GM10248 (cell line): ENCODE measurements around the gene DPY30.

Experiments
- CTCF ChIA-PET: fragments of 300-600 bp; sonication (Branson Sonifier 250); formaldehyde crosslinking; extraction: SDS; loops from one replicate; lab custom pipeline; 2021; ENCODE audit warnings: antibody characterized with exemption; lab: Yijun Ruan, JAX
- POLR2A ChIA-PET: fragments of 350-650 bp; sonication (Branson Sonifier 250); formaldehyde crosslinking; extraction: SDS; loops from one replicate; lab custom pipeline; 2020; ENCODE audit warnings: antibody characterized with exemption; lab: Yijun Ruan, JAX
- DNase-seq: peaks from one replicate; pipeline ENCODE4 v3.0.0; 2012; ENCODE audit errors: extremely low spot score
- TF ChIP-seq, protein P1 (sequence below): IDR thresholded peaks from 2 replicates; pipeline ENCODE4 v1.5.1; 2012; ENCODE audit warnings: mild to moderate bottlenecking, low read depth; ENCODE audit errors: extremely low read depth, missing control alignments, control extremely low read depth

DPY30 gene

GRCh38 chr2:31992934-31993333 lies 46.7 kb downstream of the DPY30 start:
- CTCF ChIA-PET: interaction anchor here (1.6 to 1.7 kb wide), 2 partner anchors 16 to 106 kb away, joined by 3 to 4 read pairs; no protein-coding TSS in a partner anchor
- no peak for DNase-seq

DNA sequence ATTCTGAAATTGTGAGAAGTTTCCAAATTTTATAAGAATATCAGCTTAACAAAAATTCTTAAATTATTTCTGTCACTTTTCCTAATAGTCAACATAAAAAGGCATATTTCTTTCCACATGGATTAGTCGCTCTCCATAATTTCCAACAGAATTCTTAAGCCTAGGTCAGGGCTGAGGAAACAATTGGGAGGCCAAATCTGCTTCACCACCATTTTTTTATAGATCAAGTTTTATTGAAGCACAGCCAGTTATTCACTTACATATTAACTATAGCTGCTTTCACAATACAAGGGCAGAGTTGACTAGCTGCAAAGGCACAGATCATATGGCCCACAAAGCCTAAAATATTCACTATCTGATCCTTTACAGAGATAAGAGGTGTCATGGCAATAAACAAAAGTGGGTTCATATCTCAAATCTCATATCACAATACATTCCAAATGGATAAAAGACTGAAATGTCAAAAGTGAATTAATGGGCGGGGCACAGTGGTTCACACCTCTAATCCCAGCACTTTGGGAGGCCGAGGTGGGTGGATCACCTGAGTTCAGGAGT lies 47.5 kb downstream of the DPY30 start:
- ChIA-PET CTCF (interaction anchor here (1.6 to 1.7 kb wide), 2 partner anchors 17 to 105 kb away, joined by 3 to 4 read pairs; no protein-coding TSS in a partner anchor), POLR2A (no interaction called here)
- TF ChIP-seq, protein P1, sequence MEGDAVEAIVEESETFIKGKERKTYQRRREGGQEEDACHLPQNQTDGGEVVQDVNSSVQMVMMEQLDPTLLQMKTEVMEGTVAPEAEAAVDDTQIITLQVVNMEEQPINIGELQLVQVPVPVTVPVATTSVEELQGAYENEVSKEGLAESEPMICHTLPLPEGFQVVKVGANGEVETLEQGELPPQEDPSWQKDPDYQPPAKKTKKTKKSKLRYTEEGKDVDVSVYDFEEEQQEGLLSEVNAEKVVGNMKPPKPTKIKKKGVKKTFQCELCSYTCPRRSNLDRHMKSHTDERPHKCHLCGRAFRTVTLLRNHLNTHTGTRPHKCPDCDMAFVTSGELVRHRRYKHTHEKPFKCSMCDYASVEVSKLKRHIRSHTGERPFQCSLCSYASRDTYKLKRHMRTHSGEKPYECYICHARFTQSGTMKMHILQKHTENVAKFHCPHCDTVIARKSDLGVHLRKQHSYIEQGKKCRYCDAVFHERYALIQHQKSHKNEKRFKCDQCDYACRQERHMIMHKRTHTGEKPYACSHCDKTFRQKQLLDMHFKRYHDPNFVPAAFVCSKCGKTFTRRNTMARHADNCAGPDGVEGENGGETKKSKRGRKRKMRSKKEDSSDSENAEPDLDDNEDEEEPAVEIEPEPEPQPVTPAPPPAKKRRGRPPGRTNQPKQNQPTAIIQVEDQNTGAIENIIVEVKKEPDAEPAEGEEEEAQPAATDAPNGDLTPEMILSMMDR: no peak
- DNase-seq: no peak

More at GRCh38 chr2:31992934-31993333, 46.7 kb downstream of the DPY30 start:
- POLR2A ChIA-PET: no interaction called here
- TF ChIP-seq, protein P1: no peak

DNA sequence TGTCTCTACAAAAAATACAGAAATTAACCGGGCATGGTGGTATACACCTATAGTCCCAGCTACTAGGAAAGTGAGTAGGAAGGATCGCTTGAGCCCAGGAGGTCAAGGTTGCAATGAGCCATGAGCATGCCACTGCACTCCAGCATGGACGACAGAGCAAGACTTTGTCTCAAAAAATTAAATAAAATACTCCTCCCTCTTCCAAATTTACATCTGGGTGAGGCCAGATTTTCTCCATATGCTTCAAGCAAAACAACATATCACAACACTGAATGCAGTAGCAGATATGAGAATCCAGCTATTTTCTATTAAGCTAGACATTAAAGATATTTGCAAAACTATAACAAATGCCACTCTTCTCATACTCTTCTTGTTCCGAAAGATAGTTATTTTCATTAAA lies 49.7 kb downstream of the DPY30 start:
- POLR2A ChIA-PET: no interaction called here
- CTCF ChIA-PET: interaction anchor here (0.9 kb wide), 1 partner anchor 74 kb away, joined by 3 read pairs; the partner anchor contains the start of gene SPAST
- TF ChIP-seq, protein P1: no peak
- no peak for DNase-seq

DNA sequence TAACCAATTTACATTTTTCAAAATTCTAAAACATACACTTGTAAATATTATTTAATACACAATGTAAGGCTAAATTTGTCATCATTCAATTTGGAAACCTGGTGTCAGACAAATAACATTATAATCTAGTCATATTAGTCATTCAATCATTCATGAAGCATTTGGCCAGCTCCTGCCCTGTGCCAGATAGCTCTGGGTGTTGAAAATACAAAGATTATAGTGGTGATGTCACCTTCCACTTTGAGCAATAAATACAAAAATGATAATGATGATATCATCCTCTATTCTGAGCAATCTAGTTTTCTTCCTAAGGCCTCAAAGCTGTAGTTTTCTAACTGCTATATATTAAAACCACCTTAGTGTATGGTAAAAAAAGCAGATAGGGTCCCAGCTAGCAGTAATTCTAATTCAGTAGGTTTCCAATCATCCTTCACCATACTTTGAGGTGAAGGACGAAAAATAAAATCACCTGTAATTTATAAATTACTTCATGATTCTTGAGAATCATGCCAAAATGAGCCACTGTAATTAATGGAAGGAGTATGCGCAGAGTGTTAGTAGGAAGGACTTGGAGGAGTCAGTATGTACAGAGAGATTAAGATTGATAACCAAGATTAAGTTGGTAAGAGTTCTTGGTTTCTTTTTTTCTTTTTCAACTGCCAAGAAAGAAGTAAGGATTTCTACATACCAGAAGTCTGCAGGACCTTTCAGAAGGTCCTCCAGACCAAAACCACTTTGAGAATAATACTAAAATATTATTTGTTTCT lies 52.0 kb downstream of the DPY30 start:
- ChIA-PET POLR2A (interaction anchor here (0.6 kb wide), 1 partner anchor 1757 kb away, joined by 4 read pairs; no protein-coding TSS in a partner anchor), CTCF (interaction anchor here (1.1 to 1.6 kb wide), 3 partner anchors 11 to 66 kb away, joined by 3 read pairs; no protein-coding TSS in a partner anchor)
- TF ChIP-seq, protein P1: no peak
- DNase-seq: no peak

GRCh38 chr2:31986906-31987305 lies 52.7 kb downstream of the DPY30 start:
- POLR2A ChIA-PET: no interaction called here
- DNase-seq: no peak
- CTCF ChIA-PET: interaction anchor here (1.1 to 1.6 kb wide), 3 partner anchors 12 to 65 kb away, joined by 3 read pairs; no protein-coding TSS in a partner anchor
- TF ChIP-seq, protein P1: no peak

DNA sequence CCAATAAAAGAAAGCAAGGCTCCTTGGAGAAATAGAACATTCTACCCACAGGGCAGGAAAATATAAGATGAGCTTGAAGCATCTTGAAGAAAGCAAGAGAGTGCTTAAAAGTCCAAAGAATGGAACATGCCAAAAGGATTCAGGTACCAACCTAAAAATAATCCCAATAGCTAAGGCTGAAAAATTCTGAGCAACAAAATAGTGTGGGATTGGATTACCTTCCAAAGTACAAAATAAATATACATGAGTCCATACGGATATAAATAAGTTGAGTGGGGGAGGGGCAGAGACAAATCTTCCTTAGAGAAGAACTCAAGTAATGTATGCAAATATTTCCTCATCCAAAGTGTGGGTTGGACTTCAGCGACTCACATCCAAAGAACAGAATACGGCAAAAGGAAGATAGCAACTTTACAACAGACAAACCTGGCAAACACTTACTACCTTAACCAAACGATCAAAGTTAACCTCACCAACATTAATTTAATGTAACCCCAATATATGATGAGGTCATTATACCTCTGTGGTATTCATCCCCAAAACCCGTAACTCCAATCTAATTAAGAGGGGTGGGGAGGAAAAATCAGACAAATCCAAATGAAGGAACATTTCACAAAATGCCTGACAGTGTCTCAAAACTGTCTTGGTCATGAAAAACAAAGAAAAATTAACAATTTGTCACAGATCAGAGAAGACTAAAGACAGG lies 55.7 kb downstream of the DPY30 start:
- CTCF ChIA-PET: no interaction called here
- TF ChIP-seq, protein P1: no peak
- POLR2A ChIA-PET: no interaction called here
- no peak for DNase-seq
